HEK293 (cell line): ENCODE results near the gene RAD51AP1.

Source experiments
- BCL11A ChIP-seq: fragments of 450-650 bp; formaldehyde crosslinking; IDR thresholded peaks from 2 replicates; pipeline ENCODE4 v1.5.1; 2016; ENCODE audit warnings: low read depth, missing biosample characterization, missing genetic modification characterization
- KLF16 ChIP-seq: fragments of 450-650 bp; formaldehyde crosslinking; IDR thresholded peaks from 2 replicates; pipeline ENCODE4 v1.5.1; 2017; ENCODE audit warnings: missing biosample characterization, missing genetic modification characterization
- KLF8 ChIP-seq: fragments of 450-650 bp; formaldehyde crosslinking; IDR thresholded peaks from 2 replicates; pipeline ENCODE4 v1.5.1; 2016; ENCODE audit warnings: missing biosample characterization, missing genetic modification characterization
- PRDM6 ChIP-seq: fragments of 450-650 bp; formaldehyde crosslinking; IDR thresholded peaks from 2 replicates; pipeline ENCODE4 v1.5.1; 2017; ENCODE audit warnings: missing biosample characterization, missing genetic modification characterization
- SCRT2 ChIP-seq: fragments of 450-650 bp; formaldehyde crosslinking; IDR thresholded peaks from 2 replicates; pipeline ENCODE4 v1.5.1; 2016; ENCODE audit warnings: missing biosample characterization, missing genetic modification characterization
- SP2 ChIP-seq: fragments of 450-650 bp; formaldehyde crosslinking; IDR thresholded peaks from 2 replicates; pipeline ENCODE4 v1.5.1; 2016; ENCODE audit warnings: missing biosample characterization, missing genetic modification characterization
- SP7 ChIP-seq: fragments of 450-650 bp; formaldehyde crosslinking; IDR thresholded peaks from 2 replicates; pipeline ENCODE4 v1.5.1; 2016; ENCODE audit warnings: missing biosample characterization, missing genetic modification characterization
- TCF7L2 ChIP-seq: IDR thresholded peaks from 2 replicates; pipeline ENCODE4 v1.6.1; 2011; ENCODE audit warnings: low read depth, mild to moderate bottlenecking, inconsistent platforms, low read length, moderate library complexity, borderline replicate concordance
- ZBTB21 ChIP-seq: fragments of 450-650 bp; formaldehyde crosslinking; IDR thresholded peaks from 2 replicates; pipeline ENCODE4 v1.5.1; 2017; ENCODE audit warnings: missing biosample characterization, missing genetic modification characterization
- ZBTB8A ChIP-seq: fragments of 450-650 bp; formaldehyde crosslinking; IDR thresholded peaks from 2 replicates; pipeline ENCODE4 v1.5.1; 2016; ENCODE audit warnings: missing biosample characterization, missing genetic modification characterization
- ZNF132 ChIP-seq: fragments of 450-650 bp; formaldehyde crosslinking; IDR thresholded peaks from 2 replicates; pipeline ENCODE4 v1.5.1; 2017; ENCODE audit warnings: missing biosample characterization, missing genetic modification characterization, borderline replicate concordance
- ZNF133 ChIP-seq: fragments of 450-650 bp; formaldehyde crosslinking; IDR thresholded peaks from 2 replicates; pipeline ENCODE4 v1.5.1; 2016; ENCODE audit warnings: missing biosample characterization, missing genetic modification characterization
- ZNF148 ChIP-seq: fragments of 450-650 bp; formaldehyde crosslinking; IDR thresholded peaks from 2 replicates; pipeline ENCODE4 v1.5.0; 2017; ENCODE audit warnings: missing biosample characterization, missing genetic modification characterization, borderline replicate concordance
- ZNF169 ChIP-seq: fragments of 450-650 bp; formaldehyde crosslinking; IDR thresholded peaks from 2 replicates; pipeline ENCODE4 v1.5.1; 2016; ENCODE audit warnings: missing biosample characterization, missing genetic modification characterization
- ZNF2 ChIP-seq: fragments of 450-650 bp; formaldehyde crosslinking; IDR thresholded peaks from 2 replicates; pipeline ENCODE4 v1.5.1; 2016; ENCODE audit warnings: missing biosample characterization, missing genetic modification characterization
- ZNF24 ChIP-seq: fragments of 450-650 bp; formaldehyde crosslinking; IDR thresholded peaks from 2 replicates; pipeline ENCODE4 v1.5.1; 2016; ENCODE audit warnings: missing biosample characterization, missing genetic modification characterization
- ZNF555 ChIP-seq: fragments of 450-650 bp; formaldehyde crosslinking; conservative IDR thresholded peaks from 2 replicates; pipeline ENCODE4 v1.5.1; 2017; ENCODE audit warnings: missing biosample characterization, mild to moderate bottlenecking, missing genetic modification characterization, inconsistent platforms
- ZNF610 ChIP-seq: fragments of 450-650 bp; formaldehyde crosslinking; IDR thresholded peaks from 2 replicates; pipeline ENCODE4 v1.5.1; 2016; ENCODE audit warnings: missing biosample characterization, missing genetic modification characterization, borderline replicate concordance
- ZNF660 ChIP-seq: fragments of 450-650 bp; IDR thresholded peaks from 2 replicates; pipeline ENCODE4 v1.5.1; 2018; ENCODE audit warnings: missing biosample characterization, mild to moderate bottlenecking, missing genetic modification characterization
- ZNF670 ChIP-seq: fragments of 450-650 bp; formaldehyde crosslinking; IDR thresholded peaks from 2 replicates; pipeline ENCODE4 v1.5.1; 2016; ENCODE audit warnings: missing biosample characterization, missing genetic modification characterization, low read depth
- ZNF677 ChIP-seq: fragments of 450-650 bp; IDR thresholded peaks from 2 replicates; pipeline ENCODE4 v1.5.0; 2018; ENCODE audit warnings: missing biosample characterization, mild to moderate bottlenecking, missing genetic modification characterization, moderate library complexity
- ZNF843 ChIP-seq: fragments of 450-650 bp; formaldehyde crosslinking; IDR thresholded peaks from 2 replicates; pipeline ENCODE4 v1.5.1; 2016; ENCODE audit warnings: missing biosample characterization, missing genetic modification characterization
- ZSCAN16 ChIP-seq: fragments of 450-650 bp; formaldehyde crosslinking; IDR thresholded peaks from 2 replicates; pipeline ENCODE4 v1.5.1; 2016; ENCODE audit warnings: missing biosample characterization, missing genetic modification characterization
- ZSCAN30 ChIP-seq: fragments of 450-650 bp; IDR thresholded peaks from 2 replicates; pipeline ENCODE4 v1.5.1; 2018; ENCODE audit warnings: missing biosample characterization, mild to moderate bottlenecking, missing genetic modification characterization, moderate library complexity
- TF ChIP-seq, protein P1 (sequence below): fragments of 450-650 bp; formaldehyde crosslinking; IDR thresholded peaks from 2 replicates; pipeline ENCODE4 v1.5.1; 2017; ENCODE audit warnings: missing biosample characterization, missing genetic modification characterization
- TF ChIP-seq, protein P2 (sequence below): fragments of 450-650 bp; formaldehyde crosslinking; IDR thresholded peaks from 2 replicates; pipeline ENCODE4 v1.5.1; 2017; ENCODE audit warnings: missing biosample characterization, missing genetic modification characterization
- TF ChIP-seq, protein P3 (sequence below): fragments of 450-650 bp; formaldehyde crosslinking; IDR thresholded peaks from 2 replicates; pipeline ENCODE4 v1.5.1; 2016; ENCODE audit warnings: missing biosample characterization, missing genetic modification characterization
- TF ChIP-seq, protein P4 (sequence below): fragments of 450-650 bp; formaldehyde crosslinking; IDR thresholded peaks from 2 replicates; pipeline ENCODE4 v1.5.1; 2016; ENCODE audit warnings: missing biosample characterization, missing genetic modification characterization
- TF ChIP-seq, protein P5 (sequence below): fragments of 450-650 bp; formaldehyde crosslinking; IDR thresholded peaks from 2 replicates; pipeline ENCODE4 v1.5.1; 2016; ENCODE audit warnings: missing biosample characterization, missing genetic modification characterization

The RAD51AP1 gene

DNA sequence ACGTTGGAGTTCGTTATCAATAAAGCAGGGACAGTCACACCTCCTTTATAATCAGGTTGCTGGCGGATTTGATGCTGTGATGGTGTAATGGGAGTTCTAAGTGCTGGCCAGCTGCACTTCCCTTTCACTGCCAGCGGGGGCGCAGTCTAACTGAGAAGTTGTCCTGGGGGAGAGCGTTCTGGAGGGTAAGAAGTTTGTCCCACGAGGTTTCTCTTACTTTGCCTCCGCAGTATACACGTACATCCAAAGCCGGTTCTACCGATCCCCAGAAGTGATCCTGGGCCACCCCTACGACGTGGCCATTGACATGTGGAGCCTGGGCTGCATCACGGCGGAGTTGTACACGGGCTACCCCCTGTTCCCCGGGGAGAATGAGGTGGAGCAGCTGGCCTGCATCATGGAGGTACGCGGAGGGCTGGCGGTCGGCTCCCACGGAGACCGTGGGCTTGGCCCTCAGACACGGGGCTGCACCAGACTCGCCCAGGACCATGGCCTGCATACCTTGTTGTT, 66.0 kb downstream of the RAD51AP1 start (continued):
- no peak for TF ChIP-seq ZNF148 (tag by site-specific recombination)
- peak; percentile 28; the same call in 1 of the 2 replicates for TF ChIP-seq KLF8
- no peak for TF ChIP-seq ZNF610 (tag by site-specific recombination)
- TF ChIP-seq KLF16 (tag by site-specific recombination), result no peak
- 0 out of 2 replicates have a peak, but pooled peaks have one; percentile 39 for TF ChIP-seq ZNF24 (tag by site-specific recombination)
- TF ChIP-seq ZNF132 (tag by site-specific recombination), result no peak
- TF ChIP-seq SP7 (tag by site-specific recombination), result peak; percentile 68
- TF ChIP-seq, protein P1, sequence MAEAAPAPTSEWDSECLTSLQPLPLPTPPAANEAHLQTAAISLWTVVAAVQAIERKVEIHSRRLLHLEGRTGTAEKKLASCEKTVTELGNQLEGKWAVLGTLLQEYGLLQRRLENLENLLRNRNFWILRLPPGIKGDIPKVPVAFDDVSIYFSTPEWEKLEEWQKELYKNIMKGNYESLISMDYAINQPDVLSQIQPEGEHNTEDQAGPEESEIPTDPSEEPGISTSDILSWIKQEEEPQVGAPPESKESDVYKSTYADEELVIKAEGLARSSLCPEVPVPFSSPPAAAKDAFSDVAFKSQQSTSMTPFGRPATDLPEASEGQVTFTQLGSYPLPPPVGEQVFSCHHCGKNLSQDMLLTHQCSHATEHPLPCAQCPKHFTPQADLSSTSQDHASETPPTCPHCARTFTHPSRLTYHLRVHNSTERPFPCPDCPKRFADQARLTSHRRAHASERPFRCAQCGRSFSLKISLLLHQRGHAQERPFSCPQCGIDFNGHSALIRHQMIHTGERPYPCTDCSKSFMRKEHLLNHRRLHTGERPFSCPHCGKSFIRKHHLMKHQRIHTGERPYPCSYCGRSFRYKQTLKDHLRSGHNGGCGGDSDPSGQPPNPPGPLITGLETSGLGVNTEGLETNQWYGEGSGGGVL (tag by site-specific recombination), result no peak
- TF ChIP-seq, protein P2, sequence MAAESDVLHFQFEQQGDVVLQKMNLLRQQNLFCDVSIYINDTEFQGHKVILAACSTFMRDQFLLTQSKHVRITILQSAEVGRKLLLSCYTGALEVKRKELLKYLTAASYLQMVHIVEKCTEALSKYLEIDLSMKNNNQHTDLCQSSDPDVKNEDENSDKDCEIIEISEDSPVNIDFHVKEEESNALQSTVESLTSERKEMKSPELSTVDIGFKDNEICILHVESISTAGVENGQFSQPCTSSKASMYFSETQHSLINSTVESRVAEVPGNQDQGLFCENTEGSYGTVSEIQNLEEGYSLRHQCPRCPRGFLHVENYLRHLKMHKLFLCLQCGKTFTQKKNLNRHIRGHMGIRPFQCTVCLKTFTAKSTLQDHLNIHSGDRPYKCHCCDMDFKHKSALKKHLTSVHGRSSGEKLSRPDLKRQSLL (tag by site-specific recombination), result no peak
- TF ChIP-seq ZNF843 (tag by site-specific recombination), result peak; percentile 33; the same call in 1 of the 2 replicates
- peak; percentile 37; the same call in 1 of the 2 replicates for TF ChIP-seq ZBTB8A (tag by site-specific recombination)
- no peak for TF ChIP-seq ZNF677 (tag by site-specific recombination)
- peak; percentile 92 for TF ChIP-seq ZNF2
- TF ChIP-seq TCF7L2, result no peak
- TF ChIP-seq SP2 (tag by site-specific recombination), result no peak
- no peak for TF ChIP-seq BCL11A (tag by site-specific recombination)
- no peak for TF ChIP-seq ZNF133 (tag by site-specific recombination)
- TF ChIP-seq ZNF555 (tag by site-specific recombination), result no peak
- no peak for TF ChIP-seq ZSCAN16 (tag by site-specific recombination)
- TF ChIP-seq, protein P3, sequence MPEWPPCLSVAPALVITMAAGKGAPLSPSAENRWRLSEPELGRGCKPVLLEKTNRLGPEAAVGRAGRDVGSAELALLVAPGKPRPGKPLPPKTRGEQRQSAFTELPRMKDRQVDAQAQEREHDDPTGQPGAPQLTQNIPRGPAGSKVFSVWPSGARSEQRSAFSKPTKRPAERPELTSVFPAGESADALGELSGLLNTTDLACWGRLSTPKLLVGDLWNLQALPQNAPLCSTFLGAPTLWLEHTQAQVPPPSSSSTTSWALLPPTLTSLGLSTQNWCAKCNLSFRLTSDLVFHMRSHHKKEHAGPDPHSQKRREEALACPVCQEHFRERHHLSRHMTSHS (tag by site-specific recombination), result no peak
- TF ChIP-seq, protein P4, sequence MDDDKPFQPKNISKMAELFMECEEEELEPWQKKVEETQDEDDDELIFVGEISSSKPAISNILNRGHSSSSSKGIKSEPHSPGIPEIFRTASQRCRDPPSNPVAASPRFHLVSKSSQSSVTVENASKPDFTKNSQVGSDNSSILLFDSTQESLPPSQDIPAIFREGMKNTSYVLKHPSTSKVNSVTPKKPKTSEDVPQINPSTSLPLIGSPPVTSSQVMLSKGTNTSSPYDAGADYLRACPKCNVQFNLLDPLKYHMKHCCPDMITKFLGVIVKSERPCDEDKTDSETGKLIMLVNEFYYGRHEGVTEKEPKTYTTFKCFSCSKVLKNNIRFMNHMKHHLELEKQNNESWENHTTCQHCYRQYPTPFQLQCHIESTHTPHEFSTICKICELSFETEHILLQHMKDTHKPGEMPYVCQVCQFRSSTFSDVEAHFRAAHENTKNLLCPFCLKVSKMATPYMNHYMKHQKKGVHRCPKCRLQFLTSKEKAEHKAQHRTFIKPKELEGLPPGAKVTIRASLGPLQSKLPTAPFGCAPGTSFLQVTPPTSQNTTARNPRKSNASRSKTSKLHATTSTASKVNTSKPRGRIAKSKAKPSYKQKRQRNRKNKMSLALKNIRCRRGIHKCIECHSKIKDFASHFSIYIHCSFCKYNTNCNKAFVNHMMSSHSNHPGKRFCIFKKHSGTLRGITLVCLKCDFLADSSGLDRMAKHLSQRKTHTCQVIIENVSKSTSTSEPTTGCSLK (tag by site-specific recombination), result no peak
- peak; percentile 28; the same call in 1 of the 2 replicates for TF ChIP-seq ZBTB21 (tag by site-specific recombination)
- TF ChIP-seq ZNF670 (tag by site-specific recombination), result no peak
- TF ChIP-seq ZNF169 (tag by site-specific recombination), result no peak
- TF ChIP-seq, protein P5, sequence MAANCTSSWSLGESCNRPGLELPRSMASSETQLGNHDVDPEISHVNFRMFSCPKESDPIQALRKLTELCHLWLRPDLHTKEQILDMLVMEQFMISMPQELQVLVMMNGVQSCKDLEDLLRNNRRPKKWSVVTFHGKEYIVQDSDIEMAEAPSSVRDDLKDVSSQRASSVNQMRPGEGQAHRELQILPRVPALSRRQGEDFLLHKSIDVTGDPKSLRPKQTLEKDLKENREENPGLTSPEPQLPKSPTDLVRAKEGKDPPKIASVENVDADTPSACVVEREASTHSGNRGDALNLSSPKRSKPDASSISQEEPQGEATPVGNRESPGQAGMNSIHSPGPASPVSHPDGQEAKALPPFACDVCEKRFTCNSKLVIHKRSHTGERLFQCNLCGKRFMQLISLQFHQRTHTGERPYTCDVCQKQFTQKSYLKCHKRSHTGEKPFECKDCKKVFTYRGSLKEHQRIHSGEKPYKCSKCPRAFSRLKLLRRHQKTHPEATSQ, result no peak
- TF ChIP-seq ZSCAN30 (tag by site-specific recombination), result 0 out of 2 replicates have a peak, but pooled peaks have one; percentile 32
- TF ChIP-seq SCRT2 (tag by site-specific recombination), result no peak
- TF ChIP-seq PRDM6 (tag by site-specific recombination), result no peak
- peak; percentile 60 for TF ChIP-seq ZNF660 (tag by site-specific recombination)
